HS-27A (cell line): ENCODE measurements around the gene SNRNP40.
"Not testable (repeated sequence)": the region's sequence is repeated elsewhere in the genome, so short reads cannot be mapped to it uniquely, and the experiment has no call there.

Experiments
- DNase-seq: peaks from one replicate; pipeline ENCODE4 v3.0.0-alpha.2; 2012; ENCODE audit warnings: low read depth, missing footprints

The SNRNP40 gene

DNA sequence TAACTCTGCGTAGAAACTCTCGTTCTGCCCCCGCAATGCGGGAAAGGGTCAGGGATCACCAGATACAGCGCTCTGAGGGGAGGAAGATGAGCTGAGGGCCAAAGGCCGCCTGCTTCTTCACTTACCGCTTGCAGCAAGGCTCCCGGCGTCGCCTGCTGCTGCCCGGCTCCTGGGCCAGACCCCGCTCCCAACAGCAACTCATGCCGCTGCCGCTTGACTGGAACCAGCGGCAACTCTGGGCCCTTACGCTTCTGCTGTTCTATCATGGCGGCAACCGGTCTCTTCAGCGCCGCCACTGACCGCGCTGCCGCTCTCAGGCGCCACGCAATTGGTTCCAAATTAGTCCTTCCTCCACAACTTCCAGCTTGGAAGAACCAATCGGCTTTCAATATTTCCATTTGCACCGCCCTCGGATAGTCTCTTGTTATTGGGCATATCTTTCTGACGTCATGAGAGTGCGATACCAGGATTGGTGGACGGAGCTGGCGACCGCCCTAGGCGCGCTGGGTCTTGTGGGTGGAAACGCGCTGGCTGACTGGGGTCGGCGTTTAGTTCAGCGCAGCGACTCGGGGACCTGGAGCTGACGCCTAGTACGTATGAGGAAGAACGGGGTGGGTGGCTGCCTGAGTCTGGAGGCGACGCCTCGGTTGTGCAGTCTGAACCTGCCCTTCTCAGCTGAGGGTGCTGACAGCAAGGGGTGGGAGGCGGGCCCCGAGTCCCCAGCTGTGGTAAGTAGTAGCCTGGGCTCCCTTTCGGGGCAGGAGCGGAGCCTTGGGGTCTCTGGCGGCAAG lies at the start of gene SNRNP40, which contains the start of gene ZCCHC17:
TSS of gene SNRNP40 (minus strand) at position 303 of the 791 bp plus-strand sequence. CDS start at position 266, 37 bp downstream.
TSS of gene ZCCHC17 (plus strand) at position 547 of the 791 bp plus-strand sequence. CDS start 13,067 bp downstream, outside the sequence.
- peak; percentile 99 for DNase-seq

DNA sequence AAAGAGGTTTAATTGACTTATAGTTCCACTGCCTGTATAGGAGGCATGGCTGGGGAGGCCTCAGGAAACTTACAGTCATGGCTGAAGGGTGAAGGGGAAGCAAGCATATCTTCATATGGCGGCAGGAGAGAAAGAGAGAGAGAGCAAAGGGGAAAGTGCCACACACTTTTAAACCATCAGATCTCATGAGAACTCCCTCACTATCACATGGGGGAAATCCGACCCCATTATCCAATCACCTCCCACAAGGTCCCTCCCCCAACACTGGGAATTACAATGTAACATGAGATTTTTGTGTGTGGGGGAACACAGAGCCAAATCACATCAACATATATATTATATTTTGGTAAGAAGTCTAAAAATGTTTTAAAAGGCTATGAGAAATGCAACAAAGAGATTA lies 49.0 kb upstream of the SNRNP40 start:
- no peak for DNase-seq

DNA sequence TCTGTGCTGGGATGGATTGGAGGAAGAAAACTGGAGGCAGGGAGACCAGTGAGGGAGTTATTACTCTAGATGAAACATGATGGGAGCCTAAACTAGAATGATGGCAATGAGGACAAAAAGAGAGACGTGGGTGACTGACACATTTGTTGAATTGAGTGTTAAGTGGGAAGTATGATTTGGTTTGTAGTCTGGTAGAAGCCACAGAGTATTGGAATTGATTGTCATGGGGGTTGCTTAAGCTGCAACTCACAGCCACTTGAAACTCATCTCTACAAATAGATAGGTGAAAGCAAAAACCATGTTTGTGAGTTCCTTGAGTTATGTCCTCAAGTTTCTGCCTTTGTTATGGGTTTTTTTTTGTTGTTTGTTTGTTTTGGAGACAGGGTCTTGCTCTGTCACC lies 47.9 kb upstream of the SNRNP40 start:
- DNase-seq, result no peak

DNA sequence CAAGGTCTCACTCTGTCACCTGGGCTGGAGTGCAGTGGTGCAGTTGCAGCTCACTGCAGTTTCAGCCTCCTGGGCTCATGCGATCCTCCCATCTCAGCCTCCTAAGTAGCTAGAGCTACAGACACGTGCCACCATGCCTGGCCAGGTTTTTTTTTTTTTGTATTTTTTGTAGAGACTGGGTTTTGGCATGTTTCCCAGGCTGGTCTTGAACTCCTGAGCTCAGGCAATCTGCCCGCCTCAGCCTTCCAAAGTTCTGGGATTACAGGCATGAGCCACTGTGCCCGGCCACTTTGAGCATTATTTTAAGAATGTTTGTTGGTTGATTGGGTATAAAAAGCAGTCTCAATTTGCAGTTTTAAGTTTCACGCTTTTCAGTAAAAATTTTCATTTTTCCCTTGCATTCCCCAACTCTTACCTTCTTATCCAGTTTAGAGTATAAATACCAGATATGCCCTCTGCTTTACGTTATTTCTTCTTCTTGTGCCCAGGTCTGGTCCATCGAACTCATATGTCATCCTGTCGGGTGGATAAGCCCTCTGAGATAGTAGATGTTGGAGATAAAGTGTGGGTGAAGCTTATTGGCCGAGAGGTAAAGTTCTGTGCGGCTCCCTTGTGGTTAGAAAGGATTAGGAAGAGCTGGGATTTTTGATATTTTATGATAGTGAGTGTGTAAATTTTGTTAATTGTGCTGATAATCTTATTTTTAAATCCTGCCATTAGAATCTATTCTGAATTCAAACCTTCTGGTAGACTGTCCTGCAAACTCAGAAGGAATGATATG lies 40.3 kb upstream of the SNRNP40 start:
- no peak for DNase-seq

GRCh38 chr1:31335007-31335406 lies 38.4 kb upstream of the SNRNP40 start:
- DNase-seq, result peak; percentile 3

- DNase-seq, result no peak
Observed at GRCh38 chr1:31327381-31327780, 30.8 kb upstream of the SNRNP40 start.

DNA sequence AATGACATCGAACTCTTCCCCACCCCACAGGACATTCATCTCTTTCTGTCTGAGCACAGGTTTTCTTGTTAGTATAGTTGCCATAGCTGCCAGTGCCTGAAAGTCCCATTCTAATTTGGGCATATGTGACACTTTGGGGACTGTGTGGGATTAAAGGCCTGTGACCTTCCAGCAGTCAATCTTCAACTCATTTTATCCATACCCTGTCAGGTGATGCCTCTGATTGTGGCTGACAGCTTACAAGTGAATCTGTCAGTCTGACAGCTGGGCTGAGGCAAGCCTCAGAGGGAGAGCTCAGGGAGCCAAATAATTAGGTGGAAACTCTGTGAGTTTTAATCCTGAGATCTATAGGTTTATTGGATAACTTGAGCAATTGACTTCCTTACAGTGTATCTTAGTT lies 29.9 kb upstream of the SNRNP40 start:
- no peak for DNase-seq

- DNase-seq, result no peak
Observed at GRCh38 chr1:31324992-31325391, 28.4 kb upstream of the SNRNP40 start.

- no peak for DNase-seq
Observed at GRCh38 chr1:31324093-31324492, 27.5 kb upstream of the SNRNP40 start.

GRCh38 chr1:31318146-31318545 lies 21.6 kb upstream of the SNRNP40 start:
- DNase-seq, result no peak

DNA sequence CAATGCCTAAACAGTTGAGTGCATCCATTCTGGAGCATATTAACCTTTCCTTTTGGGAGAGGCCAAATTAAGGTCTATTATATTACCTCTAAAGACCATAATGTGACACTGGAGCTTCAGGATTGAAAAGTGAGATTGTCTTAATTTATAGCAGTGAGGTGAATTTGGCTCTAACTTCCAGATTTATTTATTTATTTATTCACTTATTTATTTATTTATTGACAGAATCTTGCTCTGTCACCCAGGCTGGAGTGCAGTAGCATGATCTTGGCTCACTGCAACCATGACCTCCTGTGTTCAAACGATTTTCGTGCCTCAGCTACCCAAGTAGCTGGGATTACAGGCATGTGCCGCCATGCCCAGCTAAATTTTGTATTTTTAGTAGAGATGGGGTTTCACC lies 19.3 kb upstream of the SNRNP40 start:
- DNase-seq, result no peak

DNA sequence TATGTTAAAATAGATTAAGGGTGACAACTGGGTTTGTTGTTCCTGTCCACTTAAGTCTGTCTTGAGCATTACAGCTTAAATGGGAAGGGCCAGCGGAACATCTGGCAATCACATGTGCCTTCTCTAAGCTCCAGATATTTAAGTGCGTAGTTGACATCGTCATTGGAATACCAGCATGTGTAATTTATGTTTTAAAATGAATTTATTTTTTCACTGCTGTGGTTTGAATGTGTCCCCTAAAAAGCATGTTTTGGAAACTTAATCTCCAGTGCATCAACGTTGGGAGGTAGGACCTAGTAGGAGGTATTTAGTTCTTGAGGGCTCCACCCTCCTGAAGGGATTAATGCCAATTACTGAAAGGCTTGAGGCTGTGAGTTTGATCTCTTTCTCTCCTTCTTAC lies 13.6 kb upstream of the SNRNP40 start:
- DNase-seq, result no peak

DNA sequence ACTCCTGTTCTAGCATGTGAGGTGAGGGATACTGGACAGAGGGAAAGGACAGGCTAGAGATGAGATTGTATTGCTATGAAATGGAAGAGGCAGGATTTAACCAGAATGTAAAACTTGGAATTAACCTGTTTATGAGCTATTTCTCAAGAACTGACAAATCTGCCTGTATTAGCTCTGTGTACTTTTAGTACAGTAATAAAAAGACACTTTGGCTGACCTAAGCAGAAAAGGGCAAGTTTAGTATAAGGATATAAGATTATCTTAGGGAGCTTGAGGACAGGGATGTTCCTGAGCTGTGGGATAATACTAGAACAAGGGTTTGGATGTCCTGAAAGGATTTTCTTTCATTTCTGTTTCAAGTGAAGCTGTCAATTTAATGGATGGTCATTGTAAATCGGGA lies 11.4 kb upstream of the SNRNP40 start:
- DNase-seq, result no peak

- peak; percentile 68 for DNase-seq
Observed at GRCh38 chr1:31306278-31306677, 9.7 kb upstream of the SNRNP40 start.

DNA sequence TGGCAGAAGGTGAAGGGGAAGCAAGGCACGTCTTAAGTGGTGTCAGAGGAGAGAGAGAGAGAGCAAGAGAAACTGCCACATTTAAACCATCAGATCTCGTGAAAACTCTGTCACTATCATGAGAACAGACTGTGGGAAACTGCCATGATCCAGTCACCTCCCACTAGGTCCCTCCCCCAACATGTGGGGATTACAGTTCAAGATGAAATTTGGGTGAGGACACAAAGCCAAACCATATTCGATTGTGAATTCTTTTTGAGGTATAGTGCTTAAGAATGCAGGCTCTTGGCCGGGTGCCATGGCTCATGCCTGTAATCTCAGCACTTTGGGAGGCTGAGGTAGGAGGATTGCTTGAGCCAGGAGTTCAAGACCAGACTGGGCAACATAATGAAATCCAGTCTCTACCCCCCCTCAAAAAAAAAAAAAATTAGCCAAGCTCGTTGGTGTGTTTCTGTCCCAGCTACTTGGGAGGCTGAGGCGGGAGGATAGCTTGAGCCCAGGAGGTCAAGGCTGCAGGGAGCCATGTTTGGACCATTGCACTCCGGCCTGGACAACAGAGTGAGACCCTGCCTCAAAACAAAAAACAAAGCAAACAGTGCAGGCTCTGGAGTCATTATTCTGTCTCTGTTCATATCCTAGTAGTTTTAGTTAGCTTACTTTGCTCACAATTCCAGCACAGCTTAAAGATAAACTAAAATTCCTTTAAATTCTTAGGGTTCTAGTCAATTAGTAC lies 6.3 kb upstream of the SNRNP40 start:
- DNase-seq, result no peak

DNA sequence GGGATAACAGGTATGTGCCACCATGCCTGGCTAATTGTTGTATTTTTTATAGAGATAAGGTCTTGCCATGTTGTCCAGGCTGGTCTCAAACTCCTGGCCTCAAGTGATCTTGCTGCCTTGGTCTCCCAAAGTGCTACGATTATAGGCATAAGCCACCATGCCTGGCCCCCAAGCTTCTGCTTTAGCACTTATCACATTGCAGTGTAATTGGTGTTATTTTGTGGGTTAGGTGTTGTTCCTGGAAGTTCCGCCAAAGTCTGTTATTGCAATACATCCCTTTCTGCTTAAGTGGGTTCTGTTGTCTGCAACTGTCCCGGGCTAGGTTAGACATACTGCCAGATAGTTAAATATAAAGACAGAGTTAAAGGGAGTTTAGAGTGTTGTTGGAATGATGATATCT lies 3.6 kb upstream of the SNRNP40 start:
- no peak for DNase-seq

- no peak for DNase-seq
Observed at GRCh38 chr1:31299365-31299764, 2.8 kb upstream of the SNRNP40 start.

DNA sequence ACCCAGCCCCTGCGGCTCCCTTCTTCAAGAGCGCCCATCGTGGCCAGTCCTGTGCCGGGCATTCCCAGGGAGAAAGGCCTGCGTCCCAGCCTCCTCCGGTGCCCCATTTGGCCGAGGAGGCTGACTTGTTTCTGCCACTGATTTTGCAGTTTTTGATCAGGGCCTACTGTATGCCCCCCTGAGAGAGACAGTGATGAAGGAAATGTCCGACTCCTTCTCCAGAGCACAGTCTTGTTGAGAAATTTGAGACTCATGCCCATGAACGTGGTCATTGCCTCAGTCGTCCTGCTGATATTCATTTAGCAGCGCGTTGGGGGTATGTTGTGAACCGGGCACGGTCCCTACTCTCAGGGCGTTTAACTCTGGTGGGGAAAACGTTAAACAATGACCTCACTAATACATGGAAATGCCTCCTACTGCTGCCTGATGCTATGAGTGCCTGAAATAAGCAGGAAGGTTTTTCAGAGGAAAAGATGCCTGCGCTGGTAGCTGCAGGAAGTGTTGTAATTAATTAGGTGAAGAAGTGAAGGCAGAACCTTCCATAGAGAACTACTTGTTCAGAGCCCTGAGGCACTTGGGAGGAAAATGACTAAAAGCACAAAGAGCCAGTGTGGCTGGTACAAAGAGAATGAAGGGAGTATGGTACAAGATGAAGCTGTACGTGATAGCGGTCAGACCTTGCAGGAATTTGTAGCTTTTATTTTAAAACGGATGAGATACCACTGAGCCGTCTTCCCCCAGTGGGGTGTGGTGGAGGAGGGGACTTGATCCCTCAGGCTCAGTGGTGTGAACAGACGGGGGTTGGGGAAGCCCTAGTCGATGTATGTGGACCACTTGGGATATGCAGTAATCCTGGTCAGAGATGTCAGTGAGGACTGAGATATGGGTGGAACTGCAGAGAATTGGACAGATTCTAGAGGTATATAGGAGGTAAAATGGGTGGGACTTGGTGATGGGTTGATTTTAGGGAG lies 974 bp upstream of the SNRNP40 start:
- DNase-seq, result no peak

DNA sequence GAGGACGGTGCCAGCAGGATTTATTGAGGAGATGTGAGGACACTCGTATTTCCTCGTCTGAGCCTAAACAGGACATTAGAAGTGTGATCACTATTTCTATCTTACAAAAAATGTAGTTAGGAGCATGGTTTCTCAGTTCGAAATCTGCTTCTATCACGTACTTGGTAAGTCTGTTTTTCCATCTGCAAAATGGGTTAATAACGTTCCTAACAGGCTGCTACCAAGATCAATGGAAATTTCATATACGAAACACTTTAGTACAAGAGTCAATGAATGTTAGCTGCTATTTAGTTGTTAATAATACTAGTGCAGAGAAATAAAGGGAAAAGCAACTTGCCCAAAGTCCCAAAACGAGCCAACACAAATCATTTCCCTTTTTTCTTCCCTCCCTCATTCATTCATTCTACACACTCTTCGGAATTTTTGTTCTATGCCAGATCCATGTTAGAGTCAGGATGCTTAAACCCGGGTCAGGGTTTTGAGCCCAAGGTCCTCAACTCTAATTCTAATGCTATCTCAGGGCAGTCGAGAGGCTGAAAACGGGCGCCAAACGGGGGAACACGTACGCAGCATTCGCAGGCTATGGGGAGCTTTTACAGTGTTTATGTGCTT lies 608 bp downstream of the SNRNP40 start:
- DNase-seq, result no peak

GRCh38 chr1:31289021-31289420 lies 7.6 kb downstream of the SNRNP40 start:
- no peak for DNase-seq

DNA sequence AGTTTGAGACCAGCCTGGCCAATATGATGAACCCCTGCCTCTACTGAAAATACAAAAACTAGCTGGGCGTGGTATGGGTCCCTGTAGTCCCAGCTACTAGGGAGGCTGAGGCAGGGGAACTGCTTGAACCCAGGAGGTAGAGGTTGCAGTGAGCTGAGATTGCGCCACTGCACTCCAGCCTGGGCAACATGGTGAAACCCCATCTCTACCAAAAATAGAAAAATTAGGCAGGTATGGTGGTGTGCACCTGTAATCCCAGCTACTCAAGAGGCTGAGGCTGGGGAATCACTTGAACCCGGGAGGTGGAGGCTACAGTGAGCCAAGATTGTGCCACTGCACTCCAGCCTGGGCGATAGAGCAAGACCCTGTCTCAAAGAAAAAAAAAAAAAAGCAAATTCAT lies 8.8 kb downstream of the SNRNP40 start:
- not testable (repeated sequence) for DNase-seq
